DND-41 (cell line): ENCODE data around the gene ARPC1A.

ENCODE experiments used
- EZH2 ChIP-seq: IDR thresholded peaks from 3 replicates; pipeline ENCODE4 v1.6.1; 2012; ENCODE audit warnings: borderline replicate concordance, low read depth, mild to moderate bottlenecking, moderate library complexity, low read length, inconsistent platforms; ENCODE audit not compliant: severe bottlenecking
- TF ChIP-seq, protein P1 (sequence below): IDR thresholded peaks from 2 replicates; pipeline ENCODE4 v1.5.1; 2012; ENCODE audit warnings: borderline replicate concordance, low read length, moderate library complexity, mild to moderate bottlenecking; ENCODE audit not compliant: poor library complexity, severe bottlenecking; ENCODE audit errors: extremely low read depth

DNA sequence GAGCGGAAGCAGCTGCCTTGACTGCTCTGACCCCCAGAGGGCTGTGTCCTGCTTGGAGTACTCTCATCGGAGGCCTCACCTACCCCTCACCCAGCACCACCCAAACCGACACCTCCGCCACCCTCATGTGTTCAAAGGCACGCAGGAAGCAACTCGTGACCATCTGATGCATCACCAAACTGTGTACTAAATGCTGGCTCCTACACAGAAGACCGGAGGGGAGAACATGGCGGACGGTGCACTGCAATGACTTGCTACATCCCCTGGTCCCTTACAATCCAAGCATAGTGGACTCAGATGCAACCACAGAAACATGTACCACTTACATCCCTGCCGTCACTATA lies 79.3 kb downstream of the ARPC1A start:
- TF ChIP-seq, protein P1, sequence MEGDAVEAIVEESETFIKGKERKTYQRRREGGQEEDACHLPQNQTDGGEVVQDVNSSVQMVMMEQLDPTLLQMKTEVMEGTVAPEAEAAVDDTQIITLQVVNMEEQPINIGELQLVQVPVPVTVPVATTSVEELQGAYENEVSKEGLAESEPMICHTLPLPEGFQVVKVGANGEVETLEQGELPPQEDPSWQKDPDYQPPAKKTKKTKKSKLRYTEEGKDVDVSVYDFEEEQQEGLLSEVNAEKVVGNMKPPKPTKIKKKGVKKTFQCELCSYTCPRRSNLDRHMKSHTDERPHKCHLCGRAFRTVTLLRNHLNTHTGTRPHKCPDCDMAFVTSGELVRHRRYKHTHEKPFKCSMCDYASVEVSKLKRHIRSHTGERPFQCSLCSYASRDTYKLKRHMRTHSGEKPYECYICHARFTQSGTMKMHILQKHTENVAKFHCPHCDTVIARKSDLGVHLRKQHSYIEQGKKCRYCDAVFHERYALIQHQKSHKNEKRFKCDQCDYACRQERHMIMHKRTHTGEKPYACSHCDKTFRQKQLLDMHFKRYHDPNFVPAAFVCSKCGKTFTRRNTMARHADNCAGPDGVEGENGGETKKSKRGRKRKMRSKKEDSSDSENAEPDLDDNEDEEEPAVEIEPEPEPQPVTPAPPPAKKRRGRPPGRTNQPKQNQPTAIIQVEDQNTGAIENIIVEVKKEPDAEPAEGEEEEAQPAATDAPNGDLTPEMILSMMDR = no peak
- TF ChIP-seq EZH2 = no peak
